Astrocyte (in vitro differentiated cells and primary cell): Measurements from ENCODE around the gene PTPRK. TPM values are rescaled to one million over a fixed set of nuclear protein-coding genes. Genes with fewer than 3 reads are reported as not detected.
A peak's percentile ranks its signal among the peaks of the same experiment; 100 is the strongest.

Experiments used
- DNase-seq: peaks from one replicate; pipeline ENCODE4 v3.0.0-alpha.2; 2010; ENCODE audit warnings: low read depth
- FAIRE-seq: peaks from 2 replicates; lab custom pipeline; 2011; peaks lifted over from hg19 to GRCh38; lab: Jason Lieb, UNC
- H2AFZ ChIP-seq: 2 replicates; pipeline ENCODE4 v1.6.0; 2012; ENCODE audit warnings: low read depth, low read length, inconsistent platforms
- H3K27ac ChIP-seq: 2 replicates; pipeline ENCODE4 v1.5.1; 2011; ENCODE audit warnings: low read depth, low read length, inconsistent platforms
- H3K27me3 ChIP-seq: 2 replicates; pipeline ENCODE4 v1.6.0; 2011; ENCODE audit warnings: low read length, inconsistent platforms; ENCODE audit not compliant: insufficient read depth
- H3K36me3 ChIP-seq: 2 replicates; pipeline ENCODE4 v1.5.1; 2011; ENCODE audit warnings: low read length, inconsistent platforms; ENCODE audit not compliant: insufficient read depth
- H3K4me1 ChIP-seq: 2 replicates; pipeline ENCODE4 v1.5.1; 2011; ENCODE audit warnings: low read length, inconsistent platforms; ENCODE audit not compliant: insufficient read depth
- H3K4me2 ChIP-seq: 2 replicates; pipeline ENCODE4 v1.6.0; 2012; ENCODE audit warnings: low read length, inconsistent platforms
- H3K4me3 ChIP-seq: 2 replicates; pipeline ENCODE4 v1.5.1; 2011; ENCODE audit warnings: low read depth, mild to moderate bottlenecking, low read length, inconsistent platforms; ENCODE audit not compliant: insufficient read depth
- H3K79me2 ChIP-seq: 2 replicates; pipeline ENCODE4 v1.6.0; 2012; ENCODE audit warnings: mild to moderate bottlenecking, low read length, inconsistent platforms; ENCODE audit not compliant: insufficient read depth
- H3K9ac ChIP-seq: 2 replicates; pipeline ENCODE4 v1.6.0; 2012; ENCODE audit warnings: mild to moderate bottlenecking, low read length, inconsistent platforms
- H3K9me3 ChIP-seq: 2 replicates; pipeline ENCODE4 v1.5.1; 2012; ENCODE audit warnings: low read depth, mild to moderate bottlenecking, low read length, inconsistent platforms; ENCODE audit not compliant: insufficient read depth
- H4K20me1 ChIP-seq: 2 replicates; pipeline ENCODE4 v1.6.0; 2012; ENCODE audit warnings: low read length, inconsistent platforms; ENCODE audit not compliant: insufficient read depth
- H3K27ac Mint-ChIP-seq: one replicate; pipeline ENCODE4 v1.8.0; 2021; ENCODE audit warnings: mild to moderate bottlenecking, mixed read lengths; ENCODE audit not compliant: unreplicated experiment
- H3K27me3 Mint-ChIP-seq: one replicate; pipeline ENCODE4 v1.8.0; 2021; ENCODE audit warnings: low read depth, mixed read lengths; ENCODE audit not compliant: unreplicated experiment
- H3K36me3 Mint-ChIP-seq: one replicate; pipeline ENCODE4 v1.8.0; 2021; ENCODE audit warnings: low read depth, mixed read lengths; ENCODE audit not compliant: unreplicated experiment
- H3K4me1 Mint-ChIP-seq: one replicate; pipeline ENCODE4 v1.8.0; 2021; ENCODE audit warnings: low read depth, mixed read lengths; ENCODE audit not compliant: unreplicated experiment
- H3K4me3 Mint-ChIP-seq: one replicate; pipeline ENCODE4 v1.8.0; 2021; ENCODE audit warnings: mild to moderate bottlenecking, moderate library complexity, mixed read lengths; ENCODE audit not compliant: unreplicated experiment
- H3K9me3 Mint-ChIP-seq: one replicate; pipeline ENCODE4 v1.8.0; 2021; ENCODE audit warnings: mild to moderate bottlenecking, mixed read lengths; ENCODE audit not compliant: unreplicated experiment
- CTCF ChIP-seq: IDR thresholded peaks from 2 replicates; pipeline ENCODE4 v1.5.1; 2011; ENCODE audit warnings: low read depth, mild to moderate bottlenecking, inconsistent platforms, low read length, moderate library complexity; ENCODE audit not compliant: insufficient read depth
- EZH2 ChIP-seq: IDR thresholded peaks from 2 replicates; pipeline ENCODE4 v1.6.1; 2012; ENCODE audit warnings: mild to moderate bottlenecking, low read length, inconsistent platforms; ENCODE audit not compliant: insufficient read depth
- total RNA-seq: library from RNA; stranded (reverse); gene quantifications from 2 replicates; pipeline ENCODE4 v1.2.1, GENCODE V29; 2021

PTPRK gene
- total RNA-seq, 1 donor from 2014 or later = 159 TPM

- Mint-ChIP-seq H3K9me3 (no peaks in the 10 kb centered on the region), H3K27ac (peak overlapping the region; percentile 2), H3K27me3 (no peaks in the 10 kb centered on the region), H3K36me3 (no peaks in the 10 kb centered on the region), H3K4me3 (no peak overlapping the region), H3K4me1 (peaks cover 8% of the 10 kb centered on the region)
- FAIRE-seq (no peak), DNase-seq (no peak)
- Histone ChIP-seq H4K20me1 (no peaks in the 10 kb centered on the region), H3K4me3 (no peak overlapping the region), H3K79me2 (no peaks in the 10 kb centered on the region), H2AFZ (no peak overlapping the region), H3K4me2 (no peak overlapping the region), H3K4me1 (no peaks in the 10 kb centered on the region), H3K27me3 (no peaks in the 10 kb centered on the region), H3K36me3 (no peaks in the 10 kb centered on the region), H3K9me3 (no peaks in the 10 kb centered on the region), H3K27ac (no peak overlapping the region), H3K9ac (no peak overlapping the region)
- TF ChIP-seq EZH2 (no peak), CTCF (no peak)
Measured at GRCh38 chr6:128532827-128533226, 12.4 kb upstream of the PTPRK start.

- no peaks in the 10 kb centered on the region for H3K36me3 Mint-ChIP-seq
- no peak overlapping the region for H3K9ac ChIP-seq
- no peak overlapping the region for H3K4me3 ChIP-seq
- no peaks in the 10 kb centered on the region for H3K27me3 Mint-ChIP-seq
- DNase-seq (no peak), FAIRE-seq (no peak)
- no peaks in the 10 kb centered on the region for H3K9me3 ChIP-seq
- H3K79me2 ChIP-seq = no peaks in the 10 kb centered on the region
- no peaks in the 10 kb centered on the region for H4K20me1 ChIP-seq
- H3K4me1 Mint-ChIP-seq = peaks cover 6% of the 10 kb centered on the region
- no peak overlapping the region for H3K27ac Mint-ChIP-seq
- H2AFZ ChIP-seq = no peak overlapping the region
- no peaks in the 10 kb centered on the region for H3K27me3 ChIP-seq
- no peak for TF ChIP-seq CTCF
- TF ChIP-seq EZH2 = no peak
- H3K4me2 ChIP-seq = no peak overlapping the region
- H3K4me1 ChIP-seq = no peaks in the 10 kb centered on the region
- H3K9me3 Mint-ChIP-seq = no peaks in the 10 kb centered on the region
- H3K4me3 Mint-ChIP-seq = no peak overlapping the region
- no peak overlapping the region for H3K27ac ChIP-seq
- H3K36me3 ChIP-seq = no peaks in the 10 kb centered on the region
Measured at GRCh38 chr6:128532136-128532535, 11.7 kb upstream of the PTPRK start.

GRCh38 chr6:128531696-128532095 is 11.3 kb upstream of the PTPRK start:
- FAIRE-seq (no peak), DNase-seq (no peak)
- Histone ChIP-seq H3K4me1 (no peaks in the 10 kb centered on the region), H3K79me2 (no peaks in the 10 kb centered on the region), H3K27ac (no peak overlapping the region), H2AFZ (no peak overlapping the region), H3K4me3 (no peak overlapping the region), H3K9ac (no peak overlapping the region), H3K36me3 (no peaks in the 10 kb centered on the region), H3K27me3 (no peaks in the 10 kb centered on the region), H3K9me3 (no peaks in the 10 kb centered on the region), H4K20me1 (no peaks in the 10 kb centered on the region), H3K4me2 (no peak overlapping the region)
- no peak for TF ChIP-seq EZH2
- no peak for TF ChIP-seq CTCF
- H3K27me3 Mint-ChIP-seq = no peaks in the 10 kb centered on the region
- peaks cover 9% of the 10 kb centered on the region for H3K4me1 Mint-ChIP-seq
- no peaks in the 10 kb centered on the region for H3K9me3 Mint-ChIP-seq
- no peak overlapping the region for H3K4me3 Mint-ChIP-seq
- no peak overlapping the region for H3K27ac Mint-ChIP-seq
- H3K36me3 Mint-ChIP-seq = no peaks in the 10 kb centered on the region
